Heart left ventricle (tissue), 16 donors: Measurements from ENCODE around the gene GPRIN3. TPM values are rescaled to one million over a fixed set of nuclear protein-coding genes. Genes with fewer than 3 reads are reported as not detected.
A peak's percentile ranks its signal among the peaks of the same experiment; 100 is the strongest.

Source experiments
- ATAC-seq, 4 donors: fragments of 200-7000 bp; cut with Tn5 transposase; one replicate each; pipeline ENCODE4 v1.9.1; 2020 to 2022; ENCODE audit warnings: moderate library complexity in 4 of 4, mild to moderate bottlenecking in 3 of 4, moderate number of reproducible peaks in 1 of 4
- DNase-seq, 5 donors: peaks; one replicate each; pipeline ENCODE4 v3.0.0-alpha.2; 2020
- H3K27ac ChIP-seq, 12 donors: fragments of 200-600 bp; sonication (generic) in 4 of 12; one replicate each; pipeline versions ENCODE4 v1.5.0 to v1.8.0; 2016 to 2022; ENCODE audit warnings: mild to moderate bottlenecking in 2 of 12
- H3K27me3 ChIP-seq, 9 donors: fragments of 200-600 bp; sonication (generic) in 2 of 9; one replicate each; pipeline versions ENCODE4 v1.5.1 to v1.8.0; 2016 to 2022; ENCODE audit warnings: mild to moderate bottlenecking in 3 of 9
- H3K36me3 ChIP-seq, 9 donors: fragments of 200-600 bp; sonication (generic) in 2 of 9; one replicate each; pipeline versions ENCODE4 v1.5.0 to v1.8.0; 2018 to 2022; ENCODE audit warnings: mild to moderate bottlenecking in 2 of 9
- H3K4me1 ChIP-seq, 12 donors: fragments of 200-600 bp; sonication (generic) in 4 of 12; one replicate each; pipeline versions ENCODE4 v1.5.0 to v1.8.0; 2016 to 2022; ENCODE audit warnings: mild to moderate bottlenecking in 3 of 12
- H3K4me3 ChIP-seq, 12 donors: fragments of 200-600 bp; sonication (generic) in 4 of 12; one replicate each; pipeline versions ENCODE4 v1.5.0 to v1.8.0; 2017 to 2022; ENCODE audit warnings: mild to moderate bottlenecking in 9 of 12, moderate library complexity in 4 of 12
- H3K9me3 ChIP-seq, 12 donors: fragments of 200-600 bp; sonication (generic) in 4 of 12; one replicate each; pipeline versions ENCODE4 v1.5.0 to v1.8.0; 2016 to 2022; ENCODE audit warnings: mild to moderate bottlenecking in 1 of 12
- CTCF ChIP-seq, 12 donors: fragments of 200-600 bp; sonication (generic) in 4 of 12; IDR thresholded peaks; one replicate each; pipeline versions ENCODE4 v1.5.0 to v1.8.0; 2018 to 2022; ENCODE audit warnings: antibody characterized with exemption in 12 of 12, mild to moderate bottlenecking in 5 of 12
- POLR2A ChIP-seq, 2 donors: fragments of 450-650 bp; IDR thresholded peaks; one replicate each; pipeline ENCODE4 v1.6.1; 2017; ENCODE audit warnings: antibody characterized with exemption in 2 of 2, mild to moderate bottlenecking in 2 of 2, moderate library complexity in 2 of 2
- WGBS, 4 donors: extraction: QIAGEN DNeasy Blood & Tissue Kit in 2 of 4; methylation state at CpG; one replicate each; pipeline versions ENCODE4 v1.1.5 to v1.1.7; 2013 to 2018; 5-methylcytosine and 5-hydroxymethylcytosine counted together
- intact Hi-C, 10 donors: fragments of 100-400 bp; cut with DNase I; formaldehyde crosslinking; loops; one replicate each; pipeline versions ENCODE4 v1.11.1 to v1.14.2; 2022
- polyA plus RNA-seq, 2 donors: library from polyadenylated mRNA; stranded (reverse); fragments of 200-250 nt; gene quantifications; one replicate each; pipeline ENCODE4 v1.2.3, GENCODE V29; 2013
- total RNA-seq, 9 donors: library from RNA; depleted of rRNA in 2 of 9; stranded (reverse); fragments of >200 nt in 2 of 9; fragmentation: NEBNext Ultra II Directional in 3 of 9; extraction: Animal tissue kit (Norgen Biotek cat#: 25700) in 3 of 9; gene quantifications; one replicate each; pipeline versions ENCODE4 v1.1.0 to v1.2.4, GENCODE V29; 2016 to 2023
- donor health status: ischemic (EF 13 %, LVEDD 7.1; RV severe dilation, severe dysfunction).
- donor health status: healthy with polysubstance abuse.
- donor health status: DM: no; HTN: yes; CAD: no.
- donor health status: DM: no; HTN: no; CAD: no.
- donor health status: ischemic (EF 25% LVEDD 6.9; RV normal size, moderate dysfunction).
- donor health status: ischemic (EF 25% LVEDD 5.7; RV mildly dilated, moderate dysfunction).
- donor health status: healthy.
- donor health status: DM: yes; HTN: yes; CAD: no.
- donor health status: ischemic (EF 35%, LVEDD 5.7; RV mildly dilated, moderate dysfunction).
- donor health status: nonischemic (EF 11% LVEDD 7.7; RV severe dilation, severe dysfunction).
- donor health status: DM: yes; HTN: yes; CAD: no.
- donor health status: PGD.
- donor health status: ischemic (EF 29% LVEDD 5.4; RV normal size, mild dysfunction).
- donor health status: nonischemic (EF 23%, LVEDD 6.1; RV moderate dilation, normal function).

GPRIN3 gene
- total and polyA plus RNA-seq, 11 donors: 2.4 to 16.5 (median 13.0) TPM

GRCh38 chr4:89295415-89295927, 12.1 kb downstream of the GPRIN3 start:
- TF ChIP-seq CTCF (IDR thresholded peaks at IDR 0.05) (no peak), POLR2A (IDR thresholded peaks at IDR 0.05) (no peak)
- DNase-seq (no peak), ATAC-seq (no peak)
- H3K4me3 ChIP-seq: no peak overlapping the region
- H3K27ac ChIP-seq: peak overlapping the region in 6 of 12 donors; percentile 3 to 92 (median 8)
- 90 to 94% (median 92%) methylated on average over 3 of the region's 3 CpGs for WGBS, 4 donors
- H3K36me3 ChIP-seq: no peaks in the 10 kb centered on the region
- intact Hi-C loops: loop anchor here in 3 of 10 donors (5.0 to 10.0 kb wide), 3 partner anchors 38 to 119 kb away; no protein-coding TSS in a partner anchor
- H3K4me1 ChIP-seq: peaks cover under 1 to 97% (median 28%) of the 10 kb centered on the region in 12 donors
- peaks cover 0 to 7% (median 0%) of the 10 kb centered on the region in 12 donors for H3K9me3 ChIP-seq
- no peaks in the 10 kb centered on the region for H3K27me3 ChIP-seq

GRCh38 chr4:89294573-89295269, 12.9 kb downstream of the GPRIN3 start:
- peak overlapping the region in 3 of 12 donors; percentile 47 to 92 (median 61) for H3K27ac ChIP-seq
- no peak overlapping the region for H3K4me3 ChIP-seq
- ATAC-seq (peak in 1 of 4 donors; percentile 30), DNase-seq (no peak)
- no peaks in the 10 kb centered on the region for H3K27me3 ChIP-seq
- TF ChIP-seq CTCF (IDR thresholded peaks at IDR 0.05): no peak
- TF ChIP-seq POLR2A (IDR thresholded peaks at IDR 0.05): no peak
- H3K4me1 ChIP-seq: peaks cover 3 to 97% (median 35%) of the 10 kb centered on the region in 12 donors
- peaks cover 0 to 7% (median 0%) of the 10 kb centered on the region in 12 donors for H3K9me3 ChIP-seq
- intact Hi-C loops: loop anchor here in 4 of 10 donors (5.0 to 10.0 kb wide), 3 partner anchors 37 to 120 kb away; no protein-coding TSS in a partner anchor
- WGBS, 4 donors: 55 to 62% (median 59%) methylated on average over 5 of the region's 5 CpGs
- no peaks in the 10 kb centered on the region for H3K36me3 ChIP-seq

GRCh38 chr4:89293299-89293698, 14.3 kb downstream of the GPRIN3 start:
- DNase-seq (no peak), ATAC-seq (peak in 2 of 4 donors; percentile 7 to 8)
- 51 to 63% (median 57%) methylated on average over 4 of the region's 4 CpGs for WGBS, 4 donors
- Histone ChIP-seq H3K9me3 (peaks cover 0 to 7% (median 0%) of the 10 kb centered on the region in 12 donors), H3K4me1 (peaks cover 3 to 98% (median 35%) of the 10 kb centered on the region in 12 donors), H3K4me3 (no peak overlapping the region), H3K27me3 (no peaks in the 10 kb centered on the region), H3K27ac (peak overlapping the region in 9 of 12 donors; percentile 2 to 92 (median 40)), H3K36me3 (no peaks in the 10 kb centered on the region)
- TF ChIP-seq POLR2A (IDR thresholded peaks at IDR 0.05) (no peak), CTCF (IDR thresholded peaks at IDR 0.05) (no peak)
- intact Hi-C loops: loop anchor here in 3 of 10 donors (5.0 to 10.0 kb wide), 2 partner anchors 36 to 122 kb away; no protein-coding TSS in a partner anchor
